Breast epithelium (tissue), 4 donors: ENCODE measurements around the gene TMEM273. TPM values are rescaled to one million over a fixed set of nuclear protein-coding genes. Genes with fewer than 3 reads are reported as not detected.

ENCODE experiments used
- DNase-seq, 2 donors: peaks; one replicate each; pipeline ENCODE4 v3.0.0-alpha.2; 2019; ENCODE audit warnings: low spot score in 2 of 2
- H3K27ac ChIP-seq, 2 donors: fragments of 200-600 bp; sonication (generic) in 1 of 2; one replicate each; pipeline ENCODE4 v1.5.1; 2016 to 2019; ENCODE audit warnings: mild to moderate bottlenecking in 1 of 2
- H3K27me3 ChIP-seq, 2 donors: fragments of 200-600 bp; sonication (generic) in 1 of 2; one replicate each; pipeline versions ENCODE4 v1.5.1 to v1.6.0; 2017 to 2019; ENCODE audit warnings: control low read depth in 1 of 2, mild to moderate bottlenecking in 1 of 2
- H3K36me3 ChIP-seq: fragments of 200-600 bp; one replicate; pipeline ENCODE4 v1.5.1; 2019
- H3K4me1 ChIP-seq, 2 donors: fragments of 200-600 bp; sonication (generic); one replicate each; pipeline ENCODE4 v1.5.1; 2016 to 2019; ENCODE audit warnings: control low read depth in 1 of 2
- H3K4me3 ChIP-seq, 3 donors: fragments of 200-600 bp; sonication (generic); 1 replicate in 2 of 3; 2 replicates in 1 of 3; pipeline ENCODE4 v1.5.1; 2016 to 2019; ENCODE audit warnings: mild to moderate bottlenecking in 3 of 3, moderate library complexity in 2 of 3
- H3K9me3 ChIP-seq, 2 donors: fragments of 200-600 bp; sonication (generic) in 1 of 2; one replicate each; pipeline ENCODE4 v1.5.1; 2016 to 2019; ENCODE audit warnings: control low read depth in 1 of 2
- CTCF ChIP-seq, 3 donors: fragments of 450-650 bp; IDR thresholded peaks; one replicate each; pipeline ENCODE4 v1.5.1; 2016 to 2017; ENCODE audit warnings: antibody characterized with exemption in 3 of 3, mild to moderate bottlenecking in 3 of 3, moderate library complexity in 3 of 3
- POLR2A ChIP-seq: fragments of 450-650 bp; IDR thresholded peaks from one replicate; pipeline ENCODE4 v1.6.1; 2016; ENCODE audit warnings: antibody characterized with exemption, mild to moderate bottlenecking, moderate library complexity
- POLR2AphosphoS5 ChIP-seq, 3 donors: sonication (generic); formaldehyde crosslinking; IDR thresholded peaks; one replicate each; pipeline ENCODE4 v1.6.1; 2017; ENCODE audit warnings: antibody characterized with exemption in 3 of 3
- intact Hi-C: fragments of 100-400 bp; cut with DNase I; formaldehyde crosslinking; loops from one replicate; pipeline ENCODE4 v1.15.1; 2023; ENCODE audit warnings: low total_unique reads
- total RNA-seq, 3 donors: library from RNA; depleted of rRNA; stranded (reverse); fragments of >200 nt; gene quantifications; one replicate each; pipeline ENCODE4 v1.1.0, GENCODE V29; 2016

TMEM273 gene
- total RNA-seq, 3 donors from 2014 or later, result 9.1 to 29.8 (median 18.4) TPM

DNA sequence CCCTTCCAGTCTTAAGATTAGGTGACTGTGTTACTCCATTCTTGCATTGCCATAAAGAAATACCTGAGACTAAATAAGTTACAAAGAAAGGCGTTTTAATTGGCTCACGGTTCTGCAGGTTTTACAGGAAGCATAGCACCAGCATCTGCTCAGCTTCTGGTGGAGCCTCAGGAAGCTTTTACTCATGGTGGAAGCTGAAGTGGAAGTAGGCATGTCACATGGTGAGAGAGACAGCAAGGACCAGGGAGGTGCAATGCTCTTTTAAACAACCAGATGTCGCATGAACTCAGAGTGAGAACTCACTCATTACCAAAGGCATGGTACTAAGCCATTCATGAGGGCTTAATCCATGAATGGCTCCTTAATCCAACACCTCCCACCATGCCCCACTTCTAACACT lies 34.0 kb upstream of the TMEM273 start:
- Histone ChIP-seq H3K9me3 (no peaks in the 10 kb centered on the region), H3K27ac (no peak overlapping the region), H3K4me1 (no peaks in the 10 kb centered on the region), H3K4me3 (no peak overlapping the region), H3K36me3 (no peaks in the 10 kb centered on the region), H3K27me3 (peaks cover 0 to 5% of the 10 kb centered on the region in 2 donors)
- intact Hi-C loops, result no loop called here
- DNase-seq, result no peak
- no peak for TF ChIP-seq CTCF (IDR thresholded peaks at IDR 0.05)
- TF ChIP-seq POLR2AphosphoS5 (IDR thresholded peaks at IDR 0.05), result no peak
- no peak for TF ChIP-seq POLR2A

DNA sequence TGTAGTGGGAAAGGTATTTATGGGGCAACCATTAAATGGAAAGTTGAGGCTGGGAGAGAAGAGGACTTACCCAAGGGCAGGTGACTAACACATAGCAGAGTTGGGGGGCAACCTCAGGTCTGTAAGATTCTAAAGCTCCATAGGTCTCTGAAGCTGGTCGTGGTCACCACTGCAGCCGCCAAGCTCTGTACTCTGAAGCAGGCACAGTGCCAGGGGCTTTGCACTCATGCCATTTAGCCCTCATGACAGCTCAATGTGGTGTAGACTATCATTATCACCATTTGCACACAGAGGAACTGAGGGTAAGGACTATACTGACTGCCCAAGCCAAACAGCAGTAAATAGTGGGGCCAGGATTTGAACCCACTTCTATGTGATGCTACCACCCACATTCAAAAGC lies 32.5 kb upstream of the TMEM273 start:
- H3K27me3 ChIP-seq, result peaks cover 0 to 5% of the 10 kb centered on the region in 2 donors
- intact Hi-C loops, result no loop called here

GRCh38 chr10:49220031-49220430 lies 31.8 kb upstream of the TMEM273 start:
- no peak overlapping the region for H3K27ac ChIP-seq
- DNase-seq, result no peak
- intact Hi-C loops, result no loop called here
- H3K36me3 ChIP-seq, result no peaks in the 10 kb centered on the region
- H3K4me3 ChIP-seq, result no peak overlapping the region
- no peaks in the 10 kb centered on the region for H3K9me3 ChIP-seq
- H3K27me3 ChIP-seq, result peaks cover 0 to 5% of the 10 kb centered on the region in 2 donors
- no peak for TF ChIP-seq CTCF (IDR thresholded peaks at IDR 0.05)
- TF ChIP-seq POLR2A, result no peak
- TF ChIP-seq POLR2AphosphoS5 (IDR thresholded peaks at IDR 0.05), result no peak
- no peaks in the 10 kb centered on the region for H3K4me1 ChIP-seq

More for the DNA sequence above, 32.5 kb upstream of the TMEM273 start:
- TF ChIP-seq POLR2A (no peak), POLR2AphosphoS5 (IDR thresholded peaks at IDR 0.05) (no peak), CTCF (IDR thresholded peaks at IDR 0.05) (no peak)
- Histone ChIP-seq H3K4me3 (no peak overlapping the region), H3K4me1 (no peaks in the 10 kb centered on the region), H3K36me3 (no peaks in the 10 kb centered on the region), H3K27ac (no peak overlapping the region), H3K9me3 (no peaks in the 10 kb centered on the region)
- no peak for DNase-seq

- peaks cover 0 to 5% of the 10 kb centered on the region in 2 donors for H3K27me3 ChIP-seq
- TF ChIP-seq POLR2AphosphoS5 (IDR thresholded peaks at IDR 0.05) (no peak), POLR2A (no peak), CTCF (IDR thresholded peaks at IDR 0.05) (no peak)
- DNase-seq, result no peak
- no peak overlapping the region for H3K27ac ChIP-seq
- no peaks in the 10 kb centered on the region for H3K36me3 ChIP-seq
- no peaks in the 10 kb centered on the region for H3K9me3 ChIP-seq
- no peaks in the 10 kb centered on the region for H3K4me1 ChIP-seq
- intact Hi-C loops, result loop anchor here (5.0 kb wide), 1 partner anchor 583 kb away; no protein-coding TSS in a partner anchor
- H3K4me3 ChIP-seq, result no peak overlapping the region
Measured at GRCh38 chr10:49219248-49219647, 31.1 kb upstream of the TMEM273 start.

- Histone ChIP-seq H3K27ac (no peak overlapping the region), H3K27me3 (peaks cover 0 to 5% of the 10 kb centered on the region in 2 donors), H3K4me3 (no peak overlapping the region), H3K4me1 (no peaks in the 10 kb centered on the region), H3K9me3 (no peaks in the 10 kb centered on the region), H3K36me3 (no peaks in the 10 kb centered on the region)
- TF ChIP-seq CTCF (IDR thresholded peaks at IDR 0.05) (no peak), POLR2A (no peak), POLR2AphosphoS5 (IDR thresholded peaks at IDR 0.05) (no peak)
- intact Hi-C loops, result loop anchor here (5.0 kb wide), 1 partner anchor 584 kb away; no protein-coding TSS in a partner anchor
- no peak for DNase-seq
Measured at GRCh38 chr10:49218480-49218879, 30.3 kb upstream of the TMEM273 start.
